Activated CD4-positive, alpha-beta T cell treated with anti-CD3 and anti-CD28 coated beads, Interleukin-2, amount 50 U/mL, for 4 hours (primary cell): Measurements from ENCODE around the gene SULT2A1.
"Not testable (repeated sequence)": the region's sequence is repeated elsewhere in the genome, so short reads cannot be mapped to it uniquely, and the experiment has no call there.

Experiments used
- DNase-seq, 2 experiments: peaks; one replicate each; pipeline ENCODE4 v3.0.0-alpha.2; 2020

Gene SULT2A1

GRCh38 chr19:47859838-47860237, 26.3 kb downstream of the SULT2A1 start:
- DNase-seq = not testable (repeated sequence)

GRCh38 chr19:47858646-47859285, 27.3 kb downstream of the SULT2A1 start, which contains the start of gene TPRX2:
TSS of gene TPRX2 (plus strand) at chr19:47859235. CDS start at chr19:47859247, 12 bp downstream.
- not testable (repeated sequence) for DNase-seq

- not testable (repeated sequence) for DNase-seq
Measured at GRCh38 chr19:47858231-47858630, 27.9 kb downstream of the SULT2A1 start.

- no peak for DNase-seq
Measured at GRCh38 chr19:47854459-47854858, 31.7 kb downstream of the SULT2A1 start.

GRCh38 chr19:47853003-47853402, 33.1 kb downstream of the SULT2A1 start:
- no peak for DNase-seq

- peak; percentile 14 to 16 for DNase-seq
Measured at GRCh38 chr19:47848823-47849473, 37.2 kb downstream of the SULT2A1 start.

- DNase-seq = no peak
Measured at GRCh38 chr19:47848425-47848822, 37.7 kb downstream of the SULT2A1 start.

- no peak for DNase-seq
Measured at GRCh38 chr19:47842941-47843340, 43.2 kb downstream of the SULT2A1 start.

GRCh38 chr19:47839913-47840312, 46.2 kb downstream of the SULT2A1 start:
- DNase-seq = no peak

GRCh38 chr19:47839411-47839810, 46.7 kb downstream of the SULT2A1 start:
- no peak for DNase-seq

- DNase-seq = no peak
Measured at GRCh38 chr19:47836038-47836437, 50.1 kb downstream of the SULT2A1 start.

- DNase-seq = no peak
Measured at GRCh38 chr19:47832723-47833122, 53.4 kb downstream of the SULT2A1 start.

- DNase-seq = no peak
Measured at GRCh38 chr19:47826800-47827199, 59.3 kb downstream of the SULT2A1 start.

GRCh38 chr19:47824396-47824795, 61.7 kb downstream of the SULT2A1 start:
- DNase-seq = no peak

GRCh38 chr19:47821460-47822020, 64.6 kb downstream of the SULT2A1 start, which contains the start of gene CRX:
TSS of gene CRX (plus strand) at chr19:47821937. CDS start at chr19:47834444, 12,507 bp downstream.
- DNase-seq = no peak
